ENCODE data around the gene MAPK10. TPM values are rescaled to one million over a fixed set of nuclear protein-coding genes. Genes with fewer than 3 reads are reported as not detected.

The MAPK10 gene
- total and polyA plus RNA-seq, 2 of the 8 experiments (the other 6 are each of a cell fraction or from before 2014, with no cell fraction given): 2.5 to 3.1 TPM

Small RNAs within 50 kb of the gene (small RNA-seq; reads per million reads assigned to genes)
- gene RN7SKP96 (ENCODE audit: insufficient read depth): not detected

Other genes with a start within 250 kb of the MAPK10 start
- 54.3 and 57.9 TPM in 2 replicates for gene PTPN13, start 234.3 kb upstream of the MAPK10 start, total RNA-seq (2021; fragmentation: NEBNext Ultra II Directional; extraction: Animal tissue kit (Norgen Biotek cat#: 25700))
- gene PTPN13, start 234.3 kb upstream of the MAPK10 start, polyA plus RNA-seq (2011; rRNA removed): 11.5 and 12.7 TPM in 2 replicates